ENCODE measurements around the gene MICU2.

DNA sequence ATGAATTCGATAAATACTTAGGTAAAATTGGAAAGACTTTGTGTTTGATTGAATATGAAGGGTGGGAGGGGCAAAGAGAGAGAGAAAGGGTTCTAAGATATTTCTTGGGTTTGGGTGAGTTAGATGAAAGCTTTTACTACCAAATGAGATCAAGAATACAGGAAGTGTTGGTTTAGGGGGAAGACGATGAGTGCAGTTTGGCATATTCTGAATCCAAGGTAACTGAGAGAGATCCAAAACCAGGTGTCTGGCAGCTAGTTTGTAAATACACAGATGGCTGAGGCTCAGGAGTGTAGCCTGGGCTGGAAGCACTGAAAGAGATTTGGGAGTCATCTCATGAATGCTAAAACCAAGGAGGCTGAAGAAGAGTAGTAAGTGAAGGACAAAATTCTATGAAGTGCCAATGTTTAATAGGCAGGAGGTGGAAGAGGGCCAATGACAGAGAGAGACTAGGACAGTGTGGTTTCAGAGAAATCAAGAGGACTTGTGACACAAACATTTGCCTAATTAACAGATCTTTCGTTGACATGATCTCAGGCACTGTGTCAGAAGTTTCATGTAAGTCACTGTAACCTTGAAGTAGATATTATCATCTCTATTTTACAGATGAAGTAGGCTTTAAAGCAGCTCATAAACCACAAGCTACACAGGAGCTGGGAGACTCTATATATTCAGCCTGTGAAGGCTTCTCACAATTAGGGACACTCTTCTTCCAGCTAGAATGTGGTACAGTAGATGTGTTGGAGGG lies 74.7 kb downstream of the MICU2 start:
- TF ChIP-seq POLR2A (IDR thresholded peaks at IDR 0.05; ENCODE audit: low read depth, low read length) = no peak
- TF ChIP-seq POLR2AphosphoS5 (IDR thresholded peaks at IDR 0.05; ENCODE audit: insufficient read depth, low read depth, low read length) = no peak
- TF ChIP-seq, protein P1, sequence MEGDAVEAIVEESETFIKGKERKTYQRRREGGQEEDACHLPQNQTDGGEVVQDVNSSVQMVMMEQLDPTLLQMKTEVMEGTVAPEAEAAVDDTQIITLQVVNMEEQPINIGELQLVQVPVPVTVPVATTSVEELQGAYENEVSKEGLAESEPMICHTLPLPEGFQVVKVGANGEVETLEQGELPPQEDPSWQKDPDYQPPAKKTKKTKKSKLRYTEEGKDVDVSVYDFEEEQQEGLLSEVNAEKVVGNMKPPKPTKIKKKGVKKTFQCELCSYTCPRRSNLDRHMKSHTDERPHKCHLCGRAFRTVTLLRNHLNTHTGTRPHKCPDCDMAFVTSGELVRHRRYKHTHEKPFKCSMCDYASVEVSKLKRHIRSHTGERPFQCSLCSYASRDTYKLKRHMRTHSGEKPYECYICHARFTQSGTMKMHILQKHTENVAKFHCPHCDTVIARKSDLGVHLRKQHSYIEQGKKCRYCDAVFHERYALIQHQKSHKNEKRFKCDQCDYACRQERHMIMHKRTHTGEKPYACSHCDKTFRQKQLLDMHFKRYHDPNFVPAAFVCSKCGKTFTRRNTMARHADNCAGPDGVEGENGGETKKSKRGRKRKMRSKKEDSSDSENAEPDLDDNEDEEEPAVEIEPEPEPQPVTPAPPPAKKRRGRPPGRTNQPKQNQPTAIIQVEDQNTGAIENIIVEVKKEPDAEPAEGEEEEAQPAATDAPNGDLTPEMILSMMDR (IDR thresholded peaks at IDR 0.05; ENCODE audit: extremely low read depth in 1 of 2, insufficient read depth in 1 of 2, low read depth in 1 of 2, low read length in 2 of 2) = no peak

Data from endothelial cell of umbilical vein (primary cell).